MCF 10A (cell line): Measurements from ENCODE around the gene DYNC1I2. TPM values are rescaled to one million over a fixed set of nuclear protein-coding genes. Genes with fewer than 3 reads are reported as not detected.

Experiments
- BruUV-seq: library from RNA; stranded (reverse); fragments of 400-500 nt; replicated peaks from 2 replicates; lab custom pipeline; 2021; lab: Mats Ljungman, UMichigan
- CTCF ChIA-PET: fragments of 300-600 bp; sonication (Branson Sonifier 250); formaldehyde crosslinking; extraction: SDS; loops from one replicate; lab custom pipeline; 2021; ENCODE audit warnings: antibody characterized with exemption, inconsistent platforms; lab: Yijun Ruan, JAX
- POLR2A ChIA-PET: fragments of 300-600, 350-650 bp; sonication (Branson Sonifier 250); formaldehyde crosslinking; extraction: SDS; loops from one replicate; lab custom pipeline; 2020; ENCODE audit warnings: antibody characterized with exemption, inconsistent platforms; lab: Yijun Ruan, JAX
- DNase-seq: peaks from one replicate; pipeline ENCODE4 v3.0.0-alpha.2; 2018; ENCODE audit not compliant: unreplicated experiment
- H3K27ac Mint-ChIP-seq: one replicate; pipeline ENCODE4 v1.8.0; 2022; ENCODE audit warnings: mild to moderate bottlenecking, low read depth, mixed read lengths; ENCODE audit not compliant: unreplicated experiment
- H3K27me3 Mint-ChIP-seq: one replicate; pipeline ENCODE4 v1.8.0; 2022; ENCODE audit warnings: mixed read lengths; ENCODE audit not compliant: insufficient read depth, unreplicated experiment
- H3K36me3 Mint-ChIP-seq: one replicate; pipeline ENCODE4 v1.8.0; 2022; ENCODE audit warnings: mild to moderate bottlenecking, moderate library complexity, mixed read lengths; ENCODE audit not compliant: insufficient read depth, unreplicated experiment
- H3K4me1 Mint-ChIP-seq: one replicate; pipeline ENCODE4 v1.8.0; 2022; ENCODE audit warnings: mixed read lengths; ENCODE audit not compliant: insufficient read depth, unreplicated experiment
- H3K4me3 Mint-ChIP-seq: one replicate; pipeline ENCODE4 v1.8.0; 2022; ENCODE audit warnings: mild to moderate bottlenecking, moderate library complexity, mixed read lengths; ENCODE audit not compliant: unreplicated experiment
- H3K9me3 Mint-ChIP-seq: one replicate; pipeline ENCODE4 v1.8.0; 2022; ENCODE audit warnings: mixed read lengths; ENCODE audit not compliant: unreplicated experiment
- intact Hi-C: fragments of 100-400 bp; cut with micrococcal nuclease; formaldehyde crosslinking; loops from 2 replicates; pipeline ENCODE4 v1.14.1; 2022
- total RNA-seq: library from RNA; stranded (reverse); gene quantifications from 2 replicates; pipeline ENCODE4 v1.2.3, GENCODE V29; 2022
- TF ChIP-seq, protein P1 (sequence below): fragments of 200-600 bp; IDR thresholded peaks from one replicate; pipeline ENCODE4 v1.8.0; 2022; ENCODE audit warnings: antibody characterized with exemption, mild to moderate bottlenecking; ENCODE audit not compliant: unreplicated experiment

DYNC1I2 gene
- total RNA-seq, 1 experiment from 2014 or later, result 77.7 TPM

GRCh38 chr2:171789956-171790355 is 102.7 kb downstream of the DYNC1I2 start:
- H3K36me3 Mint-ChIP-seq, result peaks cover 76% of the 10 kb centered on the region
- H3K27ac Mint-ChIP-seq, result no peak overlapping the region
- TF ChIP-seq, protein P1, sequence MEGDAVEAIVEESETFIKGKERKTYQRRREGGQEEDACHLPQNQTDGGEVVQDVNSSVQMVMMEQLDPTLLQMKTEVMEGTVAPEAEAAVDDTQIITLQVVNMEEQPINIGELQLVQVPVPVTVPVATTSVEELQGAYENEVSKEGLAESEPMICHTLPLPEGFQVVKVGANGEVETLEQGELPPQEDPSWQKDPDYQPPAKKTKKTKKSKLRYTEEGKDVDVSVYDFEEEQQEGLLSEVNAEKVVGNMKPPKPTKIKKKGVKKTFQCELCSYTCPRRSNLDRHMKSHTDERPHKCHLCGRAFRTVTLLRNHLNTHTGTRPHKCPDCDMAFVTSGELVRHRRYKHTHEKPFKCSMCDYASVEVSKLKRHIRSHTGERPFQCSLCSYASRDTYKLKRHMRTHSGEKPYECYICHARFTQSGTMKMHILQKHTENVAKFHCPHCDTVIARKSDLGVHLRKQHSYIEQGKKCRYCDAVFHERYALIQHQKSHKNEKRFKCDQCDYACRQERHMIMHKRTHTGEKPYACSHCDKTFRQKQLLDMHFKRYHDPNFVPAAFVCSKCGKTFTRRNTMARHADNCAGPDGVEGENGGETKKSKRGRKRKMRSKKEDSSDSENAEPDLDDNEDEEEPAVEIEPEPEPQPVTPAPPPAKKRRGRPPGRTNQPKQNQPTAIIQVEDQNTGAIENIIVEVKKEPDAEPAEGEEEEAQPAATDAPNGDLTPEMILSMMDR, result no peak
- no peaks in the 10 kb centered on the region for H3K27me3 Mint-ChIP-seq
- no peaks in the 10 kb centered on the region for H3K4me1 Mint-ChIP-seq
- no peak overlapping the region for H3K4me3 Mint-ChIP-seq
- ChIA-PET CTCF (interaction anchor here (0.6 to 1.0 kb wide), 4 partner anchors 28 to 219 kb away, joined by 3 to 7 read pairs (median 5); no protein-coding TSS in a partner anchor), POLR2A (interaction anchor here (0.6 kb wide), 1 partner anchor 103 kb away, joined by 3 read pairs; no protein-coding TSS in a partner anchor)
- DNase-seq, result no peak
- no peaks in the 10 kb centered on the region for H3K9me3 Mint-ChIP-seq
- intact Hi-C loops, result no loop called here
- no TSS peak for BruUV-seq

GRCh38 chr2:171791361-171791760 is 104.1 kb downstream of the DYNC1I2 start:
- Mint-ChIP-seq H3K4me1 (no peaks in the 10 kb centered on the region), H3K36me3 (peaks cover 65% of the 10 kb centered on the region), H3K27me3 (no peaks in the 10 kb centered on the region), H3K9me3 (no peaks in the 10 kb centered on the region), H3K27ac (no peak overlapping the region), H3K4me3 (no peak overlapping the region)
- POLR2A ChIA-PET, result interaction anchor here (0.6 to 0.9 kb wide), 2 partner anchors 10 to 439 kb away, joined by 3 read pairs; no protein-coding TSS in a partner anchor
- CTCF ChIA-PET, result interaction anchor here (0.6 kb wide), 1 partner anchor 647 kb away, joined by 3 read pairs; no protein-coding TSS in a partner anchor
- DNase-seq, result no peak
- no TSS peak for BruUV-seq
- intact Hi-C loops, result no loop called here
- TF ChIP-seq, protein P1, result no peak

DNA sequence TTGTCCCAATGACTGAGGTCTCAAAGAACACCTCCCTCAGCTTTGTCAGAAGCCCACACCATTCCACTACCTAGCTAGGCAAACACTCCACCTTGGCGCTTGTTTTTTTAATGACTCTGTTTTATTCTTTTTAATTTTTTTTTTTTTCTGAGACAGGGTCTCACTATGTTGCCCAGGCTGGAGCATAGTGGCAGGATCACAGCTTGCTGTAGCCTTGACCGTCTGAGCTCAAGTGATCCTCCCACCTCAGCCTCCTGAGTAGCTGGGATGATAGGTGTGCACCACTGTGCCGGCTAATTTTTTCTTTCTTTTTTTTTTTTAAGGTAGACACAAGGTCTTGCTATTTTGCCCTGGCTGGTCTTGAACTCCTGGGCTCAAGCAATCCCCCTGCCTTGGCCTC is 104.9 kb downstream of the DYNC1I2 start:
- Mint-ChIP-seq H3K4me1 (no peaks in the 10 kb centered on the region), H3K4me3 (no peak overlapping the region), H3K36me3 (peaks cover 57% of the 10 kb centered on the region), H3K9me3 (no peaks in the 10 kb centered on the region), H3K27ac (no peak overlapping the region), H3K27me3 (no peaks in the 10 kb centered on the region)
- intact Hi-C loops, result no loop called here
- POLR2A ChIA-PET, result no interaction called here
- TF ChIP-seq, protein P1, result no peak
- DNase-seq, result no peak
- CTCF ChIA-PET, result interaction anchor here (0.5 to 0.6 kb wide), 2 partner anchors 211 to 277 kb away, joined by 3 to 4 read pairs; no protein-coding TSS in a partner anchor
- BruUV-seq, result no TSS peak

- Mint-ChIP-seq H3K9me3 (no peaks in the 10 kb centered on the region), H3K4me3 (no peak overlapping the region), H3K27ac (no peak overlapping the region), H3K36me3 (peaks cover 49% of the 10 kb centered on the region), H3K27me3 (no peaks in the 10 kb centered on the region), H3K4me1 (no peaks in the 10 kb centered on the region)
- ChIA-PET POLR2A (interaction anchor here (0.5 to 0.8 kb wide), 2 partner anchors 13 to 272 kb away, joined by 3 read pairs; no protein-coding TSS in a partner anchor), CTCF (no interaction called here)
- BruUV-seq, result no TSS peak
- intact Hi-C loops, result no loop called here
- no peak for DNase-seq
- TF ChIP-seq, protein P1, result no peak
Observed at GRCh38 chr2:171792886-171793580, 105.8 kb downstream of the DYNC1I2 start.
